ENCODE measurements around the gene TP53BP2.

GRCh38 chr1:223803211-223803610, 42.5 kb downstream of the TP53BP2 start:
- TF ChIP-seq, protein P1, sequence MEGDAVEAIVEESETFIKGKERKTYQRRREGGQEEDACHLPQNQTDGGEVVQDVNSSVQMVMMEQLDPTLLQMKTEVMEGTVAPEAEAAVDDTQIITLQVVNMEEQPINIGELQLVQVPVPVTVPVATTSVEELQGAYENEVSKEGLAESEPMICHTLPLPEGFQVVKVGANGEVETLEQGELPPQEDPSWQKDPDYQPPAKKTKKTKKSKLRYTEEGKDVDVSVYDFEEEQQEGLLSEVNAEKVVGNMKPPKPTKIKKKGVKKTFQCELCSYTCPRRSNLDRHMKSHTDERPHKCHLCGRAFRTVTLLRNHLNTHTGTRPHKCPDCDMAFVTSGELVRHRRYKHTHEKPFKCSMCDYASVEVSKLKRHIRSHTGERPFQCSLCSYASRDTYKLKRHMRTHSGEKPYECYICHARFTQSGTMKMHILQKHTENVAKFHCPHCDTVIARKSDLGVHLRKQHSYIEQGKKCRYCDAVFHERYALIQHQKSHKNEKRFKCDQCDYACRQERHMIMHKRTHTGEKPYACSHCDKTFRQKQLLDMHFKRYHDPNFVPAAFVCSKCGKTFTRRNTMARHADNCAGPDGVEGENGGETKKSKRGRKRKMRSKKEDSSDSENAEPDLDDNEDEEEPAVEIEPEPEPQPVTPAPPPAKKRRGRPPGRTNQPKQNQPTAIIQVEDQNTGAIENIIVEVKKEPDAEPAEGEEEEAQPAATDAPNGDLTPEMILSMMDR (conservative IDR thresholded peaks at IDR 0.05; ENCODE audit: low read length) = no peak
- TF ChIP-seq EZH2phosphoT487 (IDR thresholded peaks at IDR 0.05; ENCODE audit: borderline replicate concordance, low read depth, low read length) = no peak

All from OCI-LY7 (cell line).